HL-60 (cell line): ENCODE measurements around the gene BMP7.

ENCODE experiments used
- DNase-seq, 2 experiments: peaks; one replicate each; pipeline ENCODE4 v3.0.0-alpha.2; 2010 to 2020; ENCODE audit warnings: low read depth in 1 of 2, low spot score in 1 of 2
- H3K27ac ChIP-seq: fragments of 250-450 bp; sonication (Bioruptor Pico); replicated peaks from 2 replicates; pipeline ENCODE4 v1.5.1; 2020; ENCODE audit warnings: mild to moderate bottlenecking, moderate library complexity
- H3K27me3 ChIP-seq: fragments of 250-450 bp; sonication (Bioruptor Pico); 2 replicates; pipeline ENCODE4 v1.5.1; 2021; ENCODE audit warnings: mild to moderate bottlenecking, moderate library complexity; ENCODE audit not compliant: insufficient read depth, poor library complexity, severe bottlenecking
- H3K4me3 ChIP-seq: replicated peaks from 2 replicates; pipeline ENCODE4 v1.5.1; 2011; ENCODE audit warnings: mild to moderate bottlenecking, control low read depth, low read length; ENCODE audit not compliant: insufficient read depth
- CTCF ChIP-seq: IDR thresholded peaks from one replicate; pipeline ENCODE4 v1.5.1; 2011; ENCODE audit warnings: low read length, control low read depth, inconsistent platforms; ENCODE audit not compliant: insufficient read depth
- GABPA ChIP-seq: IDR thresholded peaks from 2 replicates; pipeline ENCODE4 v1.6.1; 2012; ENCODE audit warnings: low read depth
- POLR2AphosphoS5 ChIP-seq: IDR thresholded peaks from 2 replicates; pipeline ENCODE4 v1.6.1; 2012; ENCODE audit warnings: low read depth
- REST ChIP-seq: IDR thresholded peaks from 2 replicates; pipeline ENCODE4 v1.6.1; 2012; ENCODE audit warnings: low read depth; ENCODE audit not compliant: insufficient replicate concordance
- SPI1 ChIP-seq: IDR thresholded peaks from 2 replicates; pipeline ENCODE4 v1.6.1; 2012; ENCODE audit warnings: low read depth, mild to moderate bottlenecking, borderline replicate concordance

Gene BMP7

GRCh38 chr20:57126481-57127092 is 139.9 kb downstream of the BMP7 start:
- no peak for DNase-seq
- no peak for TF ChIP-seq CTCF
- Histone ChIP-seq H3K4me3 (no peak overlapping the region), H3K27me3 (no peaks in the 10 kb centered on the region), H3K27ac (no peak overlapping the region)

DNA sequence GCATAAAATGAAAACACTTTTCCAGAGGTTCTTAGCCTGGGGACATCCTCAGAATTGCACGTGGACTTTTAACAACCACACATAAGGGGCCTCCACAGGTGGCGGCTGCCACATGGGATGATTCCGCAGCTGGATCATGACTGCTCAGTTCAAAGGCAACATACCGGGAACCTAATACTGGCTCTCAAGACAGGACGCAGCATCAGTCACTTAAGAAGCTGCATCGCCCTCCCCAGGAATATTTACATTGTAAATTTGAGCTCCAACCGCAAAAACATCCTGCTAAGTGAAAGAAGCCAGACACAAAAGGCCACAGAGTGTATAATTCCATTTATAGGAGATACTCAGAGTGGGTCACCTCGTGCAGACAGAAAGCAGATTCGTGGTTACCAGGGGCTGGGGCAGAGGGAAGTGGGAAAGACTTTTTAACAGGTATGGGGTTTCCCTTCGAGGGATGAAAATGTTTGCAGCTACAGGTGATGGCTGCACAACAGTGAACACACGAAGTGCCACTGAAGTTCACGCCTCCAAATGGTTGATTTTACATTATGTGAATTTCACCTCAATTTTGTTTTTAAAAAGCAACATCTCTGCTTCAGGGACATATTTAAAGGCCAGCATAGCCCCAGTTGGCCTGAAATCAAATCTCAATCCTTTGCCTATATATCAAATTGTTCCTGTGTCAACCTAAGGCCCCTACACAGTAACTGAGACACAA is 141.5 kb downstream of the BMP7 start:
- TF ChIP-seq GABPA (no peak), CTCF (no peak), POLR2AphosphoS5 (no peak), SPI1 (no peak), REST (no peak)
- DNase-seq = no peak
- Histone ChIP-seq H3K27me3 (no peaks in the 10 kb centered on the region), H3K4me3 (no peak overlapping the region), H3K27ac (no peak overlapping the region)

DNA sequence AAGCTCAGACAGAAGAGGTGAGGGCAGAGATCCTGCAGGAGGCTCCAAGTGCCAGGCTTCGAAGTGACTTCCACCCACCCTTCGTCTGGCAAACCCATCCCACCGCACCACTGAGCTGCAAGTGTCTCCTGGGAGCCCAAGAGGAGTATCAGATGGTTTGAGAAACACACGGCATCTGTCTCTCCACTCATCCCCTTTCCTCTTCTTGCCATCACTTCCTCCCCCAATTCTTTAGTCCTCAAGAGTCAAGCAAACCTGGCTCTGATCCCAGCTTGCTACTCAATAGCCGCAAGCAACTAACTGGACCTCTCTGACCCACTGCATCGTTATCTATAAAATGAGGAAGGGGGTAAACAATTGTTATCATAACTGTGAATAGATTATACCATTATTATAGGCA is 142.1 kb downstream of the BMP7 start:
- no peaks in the 10 kb centered on the region for H3K27me3 ChIP-seq
- H3K27ac ChIP-seq = no peak overlapping the region
- DNase-seq = no peak
- TF ChIP-seq CTCF = no peak
- no peak for TF ChIP-seq GABPA
- no peak for TF ChIP-seq POLR2AphosphoS5
- no peak for TF ChIP-seq REST
- no peak for TF ChIP-seq SPI1
- H3K4me3 ChIP-seq = no peak overlapping the region

- no peak for DNase-seq
- H3K27me3 ChIP-seq = no peaks in the 10 kb centered on the region
- no peak for TF ChIP-seq POLR2AphosphoS5
- no peak for TF ChIP-seq REST
- no peak for TF ChIP-seq CTCF
- no peak for TF ChIP-seq GABPA
- TF ChIP-seq SPI1 = no peak
- no peak overlapping the region for H3K4me3 ChIP-seq
- no peak overlapping the region for H3K27ac ChIP-seq
Measured at GRCh38 chr20:57123504-57123903, 142.9 kb downstream of the BMP7 start.
